HG03571 (cell line): ENCODE data around the gene SPARCL1.
"Not testable (repeated sequence)": the region's sequence is repeated elsewhere in the genome, so short reads cannot be mapped to it uniquely, and the experiment has no call there.

Source experiments
- ATAC-seq: cut with Tn5 transposase; IDR thresholded peaks from one replicate; pipeline ENCODE4 v1.9.1; 2021; ENCODE audit not compliant: unreplicated experiment

SPARCL1 gene

GRCh38 chr4:87502580-87503238 is 26.5 kb downstream of the SPARCL1 start:
- no peak for ATAC-seq

- peak; percentile 46 for ATAC-seq
Observed at GRCh38 chr4:87500092-87500462, 29.1 kb downstream of the SPARCL1 start.

GRCh38 chr4:87499403-87500091 is 29.6 kb downstream of the SPARCL1 start:
- peak; percentile 67 for ATAC-seq

GRCh38 chr4:87498446-87498900 is 30.7 kb downstream of the SPARCL1 start:
- peak; percentile 78 for ATAC-seq

GRCh38 chr4:87497578-87497977 is 31.6 kb downstream of the SPARCL1 start:
- ATAC-seq = no peak

- no peak for ATAC-seq
Observed at GRCh38 chr4:87497159-87497558, 32.0 kb downstream of the SPARCL1 start.

GRCh38 chr4:87493115-87493514 is 36.1 kb downstream of the SPARCL1 start:
- no peak for ATAC-seq

GRCh38 chr4:87491851-87492250 is 37.3 kb downstream of the SPARCL1 start:
- not testable (repeated sequence) for ATAC-seq

GRCh38 chr4:87491436-87491835 is 37.7 kb downstream of the SPARCL1 start:
- no peak for ATAC-seq

GRCh38 chr4:87490664-87491369 is 38.4 kb downstream of the SPARCL1 start:
- no peak for ATAC-seq

- no peak for ATAC-seq
Observed at GRCh38 chr4:87489678-87490077, 39.5 kb downstream of the SPARCL1 start.

GRCh38 chr4:87488666-87489065 is 40.5 kb downstream of the SPARCL1 start:
- not testable (repeated sequence) for ATAC-seq

GRCh38 chr4:87483247-87483646 is 45.9 kb downstream of the SPARCL1 start:
- ATAC-seq = not testable (repeated sequence)

- no peak for ATAC-seq
Observed at GRCh38 chr4:87481377-87481776, 47.8 kb downstream of the SPARCL1 start.

- ATAC-seq = no peak
Observed at GRCh38 chr4:87478732-87479250, 50.4 kb downstream of the SPARCL1 start.

- ATAC-seq = no peak
Observed at GRCh38 chr4:87476934-87477333, 52.2 kb downstream of the SPARCL1 start.

GRCh38 chr4:87469390-87469789 is 59.8 kb downstream of the SPARCL1 start:
- ATAC-seq = no peak

- ATAC-seq = no peak
Observed at GRCh38 chr4:87465739-87466366, 63.3 kb downstream of the SPARCL1 start.

GRCh38 chr4:87462102-87462501 is 67.1 kb downstream of the SPARCL1 start:
- ATAC-seq = no peak

GRCh38 chr4:87461281-87461700 is 67.9 kb downstream of the SPARCL1 start:
- no peak for ATAC-seq

GRCh38 chr4:87458913-87459312 is 70.3 kb downstream of the SPARCL1 start:
- no peak for ATAC-seq
